ENCODE measurements around the gene SESN1.

- TF ChIP-seq CTCF (IDR thresholded peaks at IDR 0.05) (no peak), EZH2 (IDR thresholded peaks at IDR 0.05; ENCODE audit: borderline replicate concordance, insufficient read depth, low read depth, low read length, poor library complexity, severe bottlenecking) (no peak)
Observed at GRCh38 chr6:109052018-109052651, 42.5 kb downstream of the SESN1 start.
